ENCODE data around the gene FAM25G.
"Not testable (repeated sequence)": the region's sequence is repeated elsewhere in the genome, so short reads cannot be mapped to it uniquely, and the experiment has no call there.

The FAM25G gene

GRCh38 chr10:47462577-47463358 is 28.7 kb downstream of the FAM25G start:
- not testable (repeated sequence) for DNase-seq

- not testable (repeated sequence) for DNase-seq
Measured at GRCh38 chr10:47461261-47461687, 30.2 kb downstream of the FAM25G start.

GRCh38 chr10:47458466-47459154 is 32.9 kb downstream of the FAM25G start:
- DNase-seq: no peak

- no peak for DNase-seq
Measured at GRCh38 chr10:47457826-47458225, 33.7 kb downstream of the FAM25G start.

- DNase-seq: no peak
Measured at GRCh38 chr10:47457528-47457820, 34.0 kb downstream of the FAM25G start.

GRCh38 chr10:47456794-47457527 is 34.5 kb downstream of the FAM25G start:
- no peak for DNase-seq

- no peak for DNase-seq
Measured at GRCh38 chr10:47456079-47456785, 35.3 kb downstream of the FAM25G start.

- DNase-seq: not testable (repeated sequence)
Measured at GRCh38 chr10:47455350-47456078, 36.0 kb downstream of the FAM25G start.

- DNase-seq: no peak
Measured at GRCh38 chr10:47454780-47455058, 36.8 kb downstream of the FAM25G start.

GRCh38 chr10:47454008-47454779 is 37.3 kb downstream of the FAM25G start:
- no peak for DNase-seq

GRCh38 chr10:47453141-47454007 is 38.1 kb downstream of the FAM25G start:
- no peak for DNase-seq

GRCh38 chr10:47452495-47453140 is 38.9 kb downstream of the FAM25G start:
- no peak for DNase-seq

GRCh38 chr10:47451998-47452494 is 39.5 kb downstream of the FAM25G start:
- DNase-seq: no peak

- no peak for DNase-seq
Measured at GRCh38 chr10:47451273-47451997, 40.1 kb downstream of the FAM25G start.

GRCh38 chr10:47450442-47450841 is 41.1 kb downstream of the FAM25G start:
- no peak for DNase-seq

- no peak for DNase-seq
Measured at GRCh38 chr10:47449979-47450378, 41.5 kb downstream of the FAM25G start.

GRCh38 chr10:47449102-47449978 is 42.2 kb downstream of the FAM25G start:
- DNase-seq: no peak

GRCh38 chr10:47447705-47448104 is 43.8 kb downstream of the FAM25G start:
- DNase-seq: no peak

Data from stimulated activated CD4-positive, alpha-beta T cell treated with anti-CD3 and anti-CD28 coated beads, Interleukin-4, amount 100 ng/mL, for 24 hours (primary cell).